CD14-positive monocyte (primary cell): ENCODE data around the gene NEU1. TPM values are rescaled to one million over a fixed set of nuclear protein-coding genes. Genes with fewer than 3 reads are reported as not detected.
"Not testable (repeated sequence)": the region's sequence is repeated elsewhere in the genome, so short reads cannot be mapped to it uniquely, and the experiment has no call there.

ENCODE experiments used
- DNase-seq, 3 donors: peaks; one replicate each; pipeline ENCODE4 v3.0.0-alpha.2; 2011 to 2022
- H2AFZ ChIP-seq: 2 replicates; pipeline ENCODE4 v1.6.0; 2012; ENCODE audit warnings: mild to moderate bottlenecking, low read depth, low read length, inconsistent platforms; ENCODE audit not compliant: insufficient read depth, poor library complexity, severe bottlenecking
- H3K27ac ChIP-seq, 2 donors: 1 replicate in 1 of 2; 2 replicates in 1 of 2; pipeline ENCODE4 v1.5.1; 2012 to 2013; ENCODE audit warnings: low read length in 2 of 2, control low read depth in 1 of 2, inconsistent platforms in 1 of 2, low read depth in 1 of 2, mild to moderate bottlenecking in 1 of 2
- H3K27me3 ChIP-seq, 2 donors: one replicate each; pipeline versions ENCODE4 v1.6.0 to v1.6.1; 2011 to 2013; ENCODE audit warnings: low read length in 2 of 2; ENCODE audit not compliant: control insufficient read depth in 2 of 2, insufficient read depth in 2 of 2
- H3K36me3 ChIP-seq, 2 donors: replicated peaks in 1 of 2; 1 replicate in 1 of 2; 2 replicates in 1 of 2; pipeline versions ENCODE4 v1.5.1 to v1.6.1; 2012 to 2013; ENCODE audit warnings: low read length in 2 of 2, control low read depth in 1 of 2, inconsistent platforms in 1 of 2, mild to moderate bottlenecking in 1 of 2; ENCODE audit not compliant: insufficient read depth in 2 of 2, control insufficient read depth in 1 of 2
- H3K4me1 ChIP-seq, 2 donors: 1 replicate in 1 of 2; 2 replicates in 1 of 2; pipeline versions ENCODE4 v1.5.1 to v1.6.1; 2012 to 2013; ENCODE audit warnings: low read length in 2 of 2, control low read depth in 1 of 2, inconsistent platforms in 1 of 2, mild to moderate bottlenecking in 1 of 2, moderate library complexity in 1 of 2; ENCODE audit not compliant: insufficient read depth in 2 of 2, control insufficient read depth in 1 of 2
- H3K4me2 ChIP-seq: replicated peaks from 2 replicates; pipeline ENCODE3; 2012; ENCODE audit warnings: low read length, moderate library complexity, mild to moderate bottlenecking; ENCODE audit not compliant: poor library complexity, severe bottlenecking; ENCODE audit errors: extremely low read depth
- H3K4me3 ChIP-seq, 3 experiments: fragments of 200-600 bp in 1 of 3; sonication (generic) in 1 of 3; replicated peaks in 1 of 3; 1 replicate in 2 of 3; 2 replicates in 1 of 3; pipeline ENCODE4 v1.5.1; 2011 to 2013; ENCODE audit warnings: low read length in 3 of 3, mild to moderate bottlenecking in 3 of 3, control low read depth in 2 of 3, low read depth in 2 of 3, inconsistent platforms in 1 of 3, moderate library complexity in 1 of 3
- H3K79me2 ChIP-seq: 2 replicates; pipeline ENCODE4 v1.6.0; 2012; ENCODE audit warnings: mild to moderate bottlenecking, control low read depth, inconsistent platforms, low read length, moderate library complexity; ENCODE audit not compliant: insufficient read depth
- H3K9ac ChIP-seq: 2 replicates; pipeline ENCODE4 v1.6.0; 2017; ENCODE audit warnings: low read length, mild to moderate bottlenecking; ENCODE audit not compliant: insufficient read depth, poor library complexity, severe bottlenecking
- H3K9me3 ChIP-seq, 2 donors: replicated peaks in 1 of 2; 1 replicate in 1 of 2; 2 replicates in 1 of 2; pipeline versions ENCODE4 v1.5.1 to v1.6.1; 2012 to 2013; ENCODE audit warnings: low read length in 2 of 2, control low read depth in 1 of 2; ENCODE audit not compliant: control insufficient read depth in 1 of 2, insufficient read depth in 1 of 2
- H4K20me1 ChIP-seq: 2 replicates; pipeline ENCODE4 v1.6.0; 2012; ENCODE audit warnings: mild to moderate bottlenecking, low read length, control low read depth, moderate library complexity; ENCODE audit not compliant: insufficient read depth
- H3K27ac Mint-ChIP-seq, 7 donors: one replicate each; pipeline ENCODE4 v1.8.0; 2020; ENCODE audit warnings: mild to moderate bottlenecking in 7 of 7, mixed read lengths in 7 of 7, moderate library complexity in 6 of 7, inconsistent platforms in 2 of 7
- H3K27me3 Mint-ChIP-seq, 3 donors: one replicate each; pipeline ENCODE4 v1.8.0; 2021 to 2022; ENCODE audit warnings: low read depth in 3 of 3, mild to moderate bottlenecking in 3 of 3, mixed read lengths in 3 of 3, moderate library complexity in 3 of 3, inconsistent platforms in 1 of 3
- H3K36me3 Mint-ChIP-seq, 2 donors: one replicate each; pipeline ENCODE4 v1.8.0; 2020; ENCODE audit warnings: mixed read lengths in 2 of 2, inconsistent platforms in 1 of 2, mild to moderate bottlenecking in 1 of 2
- H3K4me1 Mint-ChIP-seq: one replicate; pipeline ENCODE4 v1.8.0; 2020; ENCODE audit warnings: mild to moderate bottlenecking, mixed read lengths
- H3K4me3 Mint-ChIP-seq, 2 donors: one replicate each; pipeline ENCODE4 v1.8.0; 2020; ENCODE audit warnings: mild to moderate bottlenecking in 2 of 2, mixed read lengths in 2 of 2, moderate library complexity in 1 of 2
- H3K9me3 Mint-ChIP-seq, 7 donors: one replicate each; pipeline ENCODE4 v1.8.0; 2020 to 2022; ENCODE audit warnings: mixed read lengths in 7 of 7, mild to moderate bottlenecking in 6 of 7, moderate library complexity in 6 of 7, inconsistent platforms in 2 of 7
- CTCF ChIP-seq: fragments of 200-600 bp; IDR thresholded peaks from one replicate; pipeline ENCODE4 v1.8.0; 2022; ENCODE audit warnings: antibody characterized with exemption, mild to moderate bottlenecking
- WGBS: methylation state at CpG from one replicate; pipeline ENCODE4 v1.1.5; 2013; ENCODE audit warnings: missing lambda C conversion rate; ENCODE audit not compliant: insufficient coverage; 5-methylcytosine and 5-hydroxymethylcytosine counted together
- intact Hi-C, 2 donors: fragments of 100-400 bp; cut with micrococcal nuclease; formaldehyde crosslinking; loops; one replicate each; pipeline versions ENCODE4 v1.15.0 to v1.15.1; 2023
- polyA plus RNA-seq, 3 donors: library from polyadenylated mRNA; depleted of rRNA in 1 of 3; unstranded in 2 of 3; stranded (reverse) in 1 of 3; fragments of 300-500 nt in 2 of 3; fragments of >200 nt in 1 of 3; fragmentation: Illumina TruSeq in 2 of 3; gene quantifications; 1 replicate in 2 of 3; 2 replicates in 1 of 3; pipeline ENCODE4 v1.2.3, GENCODE V29; 2012 to 2021

Gene NEU1
- polyA plus RNA-seq, 3 donors = 70.2 to 89.5 (median 81.8) TPM

GRCh38 chr6:31864123-31864562 is 1.5 kb upstream of the NEU1 start:
- H3K4me1 ChIP-seq = peaks cover 22 to 28% of the 10 kb centered on the region in 2 donors
- H3K27me3 Mint-ChIP-seq, H3K27me3 ChIP-seq, DNase-seq, H3K9me3 ChIP-seq, H3K9me3 Mint-ChIP-seq, H4K20me1 ChIP-seq: not testable (repeated sequence)
- H3K4me1 Mint-ChIP-seq = peaks cover 23% of the 10 kb centered on the region
- peak; percentile 2 for TF ChIP-seq CTCF
- H3K4me3 Mint-ChIP-seq = peak overlapping the region; percentile 94 to 97
- 10% methylated on average over 8 of the region's 16 CpGs for WGBS
- H3K27ac Mint-ChIP-seq = peak overlapping the region in 6 of 7 donors; percentile 93 to 98 (median 96)
- peaks cover 18 to 24% of the 10 kb centered on the region in 2 donors for H3K36me3 Mint-ChIP-seq
- peaks cover 18 to 24% of the 10 kb centered on the region in 2 donors for H3K36me3 ChIP-seq
- H2AFZ ChIP-seq = peak overlapping the region; percentile 83
- H3K4me3 ChIP-seq = peak overlapping the region; percentile 69 to 85 (median 69)
- H3K9ac ChIP-seq = peak overlapping the region; percentile 72
- H3K27ac ChIP-seq = peak overlapping the region in 1 of 2 donors; percentile 72
- H3K4me2 ChIP-seq = peak overlapping the region; percentile 84
- intact Hi-C loops = loop anchor here (5.0 to 10.0 kb wide), 2 partner anchors 33 to 319 kb away; partner anchors contain the start of genes ATP6V1G2 (in 1 of the 2), DDX39B (in 1 of the 2), EHMT2 (in 1 of the 2) and NFKBIL1 (in 1 of the 2)
- peaks cover 16% of the 10 kb centered on the region for H3K79me2 ChIP-seq

- Histone ChIP-seq H3K27ac (peak overlapping the region; percentile 72 to 89), H3K79me2 (peaks cover 16% of the 10 kb centered on the region), H3K27me3 (no peaks in the 10 kb centered on the region), H3K4me1 (peaks cover 22 to 28% of the 10 kb centered on the region in 2 donors), H3K9ac (peak overlapping the region; percentile 83), H3K4me2 (peak overlapping the region; percentile 84), H3K36me3 (peaks cover 35 to 44% of the 10 kb centered on the region in 2 donors), H3K9me3 (no peaks in the 10 kb centered on the region), H4K20me1 (peaks cover 6% of the 10 kb centered on the region), H2AFZ (peak overlapping the region; percentile 80), H3K4me3 (peak overlapping the region; percentile 55 to 97 (median 85))
- Mint-ChIP-seq H3K4me3 (peak overlapping the region; percentile 94 to 98), H3K27ac (peak overlapping the region; percentile 93 to 98 (median 96)), H3K9me3 (peaks cover 0 to 2% (median 0%) of the 10 kb centered on the region in 7 donors), H3K36me3 (peaks cover 33 to 46% of the 10 kb centered on the region in 2 donors), H3K4me1 (peaks cover 23% of the 10 kb centered on the region), H3K27me3 (peaks cover 0 to 2% (median 2%) of the 10 kb centered on the region in 3 donors)
- WGBS = 42% methylated on average over 16 of the region's 17 CpGs
- intact Hi-C loops = loop anchor here (2.0 to 10.0 kb wide), 3 partner anchors 25 to 317 kb away; partner anchors contain the start of genes ATP6V1G2 (in 1 of the 2), DDX39B (in 1 of the 2), EHMT2 (in 1 of the 2) and NFKBIL1 (in 1 of the 2)
- DNase-seq = no peak
- no peak for TF ChIP-seq CTCF
Measured at GRCh38 chr6:31861919-31862343, 690 bp downstream of the NEU1 start.
